ACHN (cell line): Measurements from ENCODE around the gene FRMD3.

ENCODE experiments used
- DNase-seq: peaks from one replicate; pipeline ENCODE4 v3.0.0-alpha.2; 2015
- in situ Hi-C: cut with HindIII; loops from 2 replicates; pipeline ENCODE4 v1.10.0; 2017; ENCODE audit warnings: low sequenced_read_pairs, low pct_ligation_motif_present, low pct_unique_long_range_greater_than_20kb

The FRMD3 gene

GRCh38 chr9:83483223-83483622, 55.0 kb downstream of the FRMD3 start:
- no peak for DNase-seq
- in situ Hi-C loops, result no loop called here

DNA sequence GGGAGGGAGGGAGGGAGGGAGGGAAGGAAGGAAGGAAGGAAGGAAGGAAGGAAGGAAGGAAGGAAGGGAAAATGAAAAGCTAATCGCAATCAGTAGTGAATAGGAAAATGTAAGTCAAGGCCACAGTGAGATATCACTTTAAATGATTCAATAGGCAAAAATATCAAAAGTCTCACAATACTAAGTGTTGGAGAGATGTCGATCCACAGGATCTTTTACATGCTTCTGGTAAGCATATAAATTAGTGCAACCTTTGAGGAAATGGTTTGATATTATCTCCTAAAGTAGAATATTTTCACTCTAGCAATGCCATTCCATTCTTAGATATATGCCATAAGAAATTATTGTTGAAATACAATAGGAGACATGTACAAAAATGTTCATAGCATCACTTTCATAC, 58.4 kb downstream of the FRMD3 start:
- in situ Hi-C loops, result no loop called here

DNA sequence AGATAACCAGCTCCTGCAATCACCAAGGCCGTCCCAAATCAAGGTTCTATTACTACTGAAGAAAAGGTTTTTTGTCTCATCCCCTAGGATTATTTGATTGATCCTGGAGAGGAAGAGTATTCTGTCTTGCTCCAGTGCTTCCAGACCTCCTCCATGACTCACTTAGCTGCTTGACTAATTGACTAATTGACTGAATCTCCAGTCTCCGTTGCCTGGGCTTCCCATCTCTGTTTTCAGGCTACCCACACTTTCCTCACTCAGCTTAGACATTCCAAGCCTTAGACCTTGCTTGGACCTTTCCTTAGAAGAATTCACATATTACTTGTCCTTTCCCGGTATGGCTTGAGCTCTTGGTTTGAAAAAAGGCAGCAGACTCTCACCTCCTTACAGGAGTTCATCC, 60.6 kb downstream of the FRMD3 start:
- in situ Hi-C loops, result no loop called here
- no peak for DNase-seq

More for the DNA sequence above, 58.4 kb downstream of the FRMD3 start:
- DNase-seq, result no peak

DNA sequence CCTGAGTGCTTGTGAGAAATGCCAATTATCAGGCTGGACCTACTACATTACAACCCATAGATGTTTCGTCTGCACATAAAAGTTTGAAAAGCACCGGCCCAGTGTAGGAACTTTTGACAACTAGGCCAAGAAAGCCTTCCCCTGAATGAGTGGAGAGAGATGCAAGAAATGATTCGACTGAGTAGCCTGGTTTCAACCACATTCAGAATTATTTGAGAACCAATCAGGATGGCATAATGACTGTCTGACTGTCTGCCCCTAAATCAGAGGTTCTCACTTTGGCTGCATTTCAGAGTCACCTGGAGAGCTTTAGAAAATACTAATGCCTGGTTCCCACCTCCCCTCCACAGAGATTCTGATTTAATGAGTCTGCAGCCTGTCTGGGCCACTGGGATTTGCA, 61.1 kb downstream of the FRMD3 start:
- no peak for DNase-seq
- in situ Hi-C loops, result no loop called here

DNA sequence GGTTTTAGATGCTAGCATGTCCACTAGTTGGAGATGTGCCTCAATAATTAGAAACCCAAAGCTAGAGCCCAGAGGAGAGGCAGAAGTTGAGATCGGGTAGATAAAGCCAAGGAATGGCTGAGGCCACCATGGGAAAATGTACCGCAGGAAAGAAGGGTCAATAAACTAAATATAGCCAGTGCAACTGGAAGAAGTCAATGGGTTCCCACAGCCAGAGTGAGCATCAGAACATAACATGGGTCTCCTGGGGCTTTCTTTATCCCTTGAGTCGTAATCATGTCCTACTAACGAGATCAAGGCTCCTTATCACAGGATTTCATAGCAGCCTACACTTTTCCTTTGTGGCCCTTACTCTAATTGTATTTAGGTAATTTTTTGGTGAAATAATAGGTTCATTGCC, 61.7 kb downstream of the FRMD3 start:
- in situ Hi-C loops, result no loop called here
- DNase-seq, result no peak

DNA sequence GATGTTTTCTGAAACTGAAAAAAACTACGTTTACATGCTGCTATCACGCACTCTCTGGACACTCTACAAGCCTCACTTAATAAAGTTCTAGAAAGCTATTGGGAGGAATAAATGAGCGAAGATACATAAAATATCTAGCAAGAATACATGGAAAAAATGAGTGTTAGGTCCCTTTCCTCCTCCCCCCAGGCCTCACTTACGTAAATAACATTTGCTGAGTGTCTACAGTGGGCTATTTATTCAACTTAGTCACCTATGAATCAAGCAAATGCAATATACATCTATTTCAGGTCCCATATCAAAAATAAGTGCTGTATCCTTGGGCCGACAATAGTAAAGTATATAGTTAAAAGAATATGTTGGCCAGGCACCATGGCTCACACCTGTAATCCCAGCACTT, 62.5 kb downstream of the FRMD3 start:
- DNase-seq, result no peak
- in situ Hi-C loops, result no loop called here

DNA sequence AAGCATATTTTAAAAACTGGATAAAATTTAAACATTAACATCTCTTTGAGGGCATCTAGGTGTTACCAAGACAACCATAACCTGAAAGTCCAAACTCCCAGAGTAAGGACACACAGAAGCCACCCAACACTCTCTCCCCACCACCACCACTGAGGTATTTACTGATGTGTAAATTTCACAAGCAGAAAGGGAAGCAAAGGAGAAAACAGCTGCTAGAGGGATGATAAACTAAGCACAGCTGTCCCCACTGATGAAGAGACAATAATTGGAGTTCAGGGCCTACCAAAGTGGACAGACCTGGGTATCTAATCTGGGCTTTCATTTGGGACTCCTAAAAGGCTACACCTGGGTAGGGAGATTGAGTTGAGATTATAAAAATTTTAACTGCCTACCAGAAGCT, 63.6 kb downstream of the FRMD3 start:
- in situ Hi-C loops, result no loop called here

DNA sequence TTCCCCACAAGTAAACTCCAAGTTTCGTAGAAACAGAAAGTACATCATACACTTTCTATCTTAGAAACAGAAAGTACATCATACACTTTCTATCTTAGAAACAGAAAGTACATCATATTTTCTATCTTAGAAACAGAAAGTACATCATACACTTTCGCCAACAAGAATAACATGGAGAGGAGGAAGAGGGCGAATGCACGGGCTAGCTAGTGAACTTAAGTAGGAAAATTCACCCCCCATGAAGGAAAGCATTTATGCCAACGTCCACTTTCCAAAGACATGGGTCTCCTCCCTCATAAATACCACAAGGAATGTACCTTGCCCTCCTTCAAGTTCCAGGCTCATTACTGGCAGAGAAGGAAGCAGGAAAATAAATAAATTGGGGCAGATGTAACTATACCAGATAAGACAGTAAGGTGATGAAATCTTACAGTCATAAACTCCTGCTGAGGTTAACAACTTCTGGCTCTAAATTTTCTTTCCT, 64.7 kb downstream of the FRMD3 start:
- DNase-seq, result no peak
- in situ Hi-C loops, result no loop called here

More for the DNA sequence above, 63.6 kb downstream of the FRMD3 start:
- no peak for DNase-seq

- in situ Hi-C loops, result no loop called here
- DNase-seq, result no peak
These were observed 65.4 kb downstream of the FRMD3 start for GRCh38 chr9:83472764-83473163.

- DNase-seq, result no peak
- in situ Hi-C loops, result no loop called here
These were observed 66.0 kb downstream of the FRMD3 start for GRCh38 chr9:83472221-83472665.

DNA sequence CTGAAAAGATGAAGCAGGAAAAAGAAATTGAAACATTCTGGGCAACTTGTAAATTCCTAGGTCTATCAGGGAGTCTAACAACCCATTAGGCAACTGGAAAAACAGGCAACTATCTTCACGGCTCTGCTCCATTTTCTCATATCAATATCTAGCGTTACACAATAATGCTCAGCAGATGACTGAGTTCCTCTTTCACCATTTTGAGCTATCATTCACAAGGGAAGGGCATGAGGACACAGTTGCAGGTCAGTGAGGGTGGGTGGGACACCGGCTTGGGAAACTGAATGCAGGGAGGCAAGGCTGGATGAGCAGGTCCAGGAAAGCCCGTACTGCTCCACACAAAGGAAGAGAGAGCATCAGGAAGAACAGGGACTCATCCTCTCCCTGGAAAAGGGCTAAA, 67.0 kb downstream of the FRMD3 start:
- DNase-seq, result no peak
- in situ Hi-C loops, result no loop called here

DNA sequence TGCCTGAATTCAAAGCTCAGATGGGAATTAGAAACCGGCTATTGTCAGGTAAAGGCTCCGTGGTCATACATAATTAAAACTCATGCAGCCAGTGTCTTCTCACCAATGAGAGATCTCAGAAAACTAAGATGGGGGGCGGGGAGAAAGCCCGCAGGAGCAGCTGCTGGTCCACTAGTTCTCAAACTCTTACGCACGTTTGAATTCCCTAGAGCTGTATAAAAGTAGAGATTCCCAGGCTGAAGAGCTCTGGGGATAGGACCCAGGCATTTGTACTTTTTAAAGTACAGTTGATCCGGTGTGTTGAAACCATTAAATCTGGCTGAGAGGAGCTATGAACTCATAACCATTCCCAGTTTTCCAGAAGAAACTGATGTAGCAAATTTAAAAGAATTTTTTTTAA, 68.5 kb downstream of the FRMD3 start:
- in situ Hi-C loops, result no loop called here
- DNase-seq, result no peak

GRCh38 chr9:83468821-83469220, 69.4 kb downstream of the FRMD3 start:
- no peak for DNase-seq
- in situ Hi-C loops, result no loop called here

GRCh38 chr9:83466877-83467276, 71.3 kb downstream of the FRMD3 start:
- in situ Hi-C loops, result no loop called here

DNA sequence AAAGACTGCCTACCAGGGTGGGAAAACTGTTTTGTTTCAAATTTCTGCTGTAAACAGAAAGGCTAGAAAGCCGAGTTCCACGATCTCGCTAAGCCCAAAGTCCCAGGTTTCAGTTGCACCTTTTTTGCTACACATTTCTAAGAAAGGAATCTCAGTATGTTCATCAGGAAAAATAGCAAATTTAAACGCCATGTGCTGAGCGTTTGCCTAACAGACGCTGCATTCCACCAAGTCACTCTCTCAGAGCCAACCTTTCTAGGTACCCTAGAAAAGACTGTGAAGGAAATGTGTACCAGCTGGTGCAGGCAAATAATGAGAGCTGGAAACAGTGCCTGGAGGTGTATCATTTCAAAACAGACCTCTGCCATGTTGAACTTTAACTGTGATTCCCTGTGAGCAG, 71.8 kb downstream of the FRMD3 start:
- no peak for DNase-seq
- in situ Hi-C loops, result no loop called here

More at GRCh38 chr9:83466877-83467276, 71.3 kb downstream of the FRMD3 start:
- no peak for DNase-seq

DNA sequence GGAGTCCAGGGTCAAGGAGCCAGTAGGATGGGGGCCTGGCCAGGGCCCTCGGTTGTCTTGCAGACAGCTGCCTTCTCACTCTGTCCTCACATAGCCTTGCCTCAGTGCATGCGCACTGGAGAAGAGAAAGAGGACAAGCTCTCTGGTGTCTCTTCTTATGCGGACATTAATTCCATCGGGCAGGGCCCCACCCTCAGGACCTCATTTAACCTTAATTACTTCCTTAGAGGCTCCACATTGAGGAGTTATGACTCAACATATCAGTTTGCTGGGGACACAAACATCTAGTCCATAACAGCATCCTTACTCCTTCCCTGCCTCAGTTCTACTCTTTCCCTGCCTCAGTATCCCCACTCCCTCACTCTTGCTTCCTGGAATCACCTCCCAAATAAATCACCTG, 78.4 kb downstream of the FRMD3 start:
- no peak for DNase-seq
- in situ Hi-C loops, result no loop called here

DNA sequence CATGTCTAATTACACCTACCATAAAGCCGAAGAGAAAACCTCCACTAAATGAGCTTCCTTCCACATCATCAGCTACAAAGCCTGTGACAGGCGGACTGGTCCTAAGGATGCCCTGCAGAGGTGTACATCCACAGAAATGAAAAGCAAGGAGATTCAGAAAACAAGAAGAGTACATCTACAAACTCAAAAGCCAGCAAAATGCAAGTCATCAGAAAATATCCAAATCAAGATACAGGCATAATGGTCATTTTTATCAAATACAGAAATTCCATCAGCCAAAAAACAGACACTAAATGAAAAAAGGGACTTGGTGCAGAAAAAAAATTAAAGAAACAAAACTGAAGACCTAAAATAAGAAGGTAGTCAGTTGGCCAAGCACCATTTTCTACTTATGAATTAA, 79.7 kb downstream of the FRMD3 start:
- no peak for DNase-seq
- in situ Hi-C loops, result no loop called here

DNA sequence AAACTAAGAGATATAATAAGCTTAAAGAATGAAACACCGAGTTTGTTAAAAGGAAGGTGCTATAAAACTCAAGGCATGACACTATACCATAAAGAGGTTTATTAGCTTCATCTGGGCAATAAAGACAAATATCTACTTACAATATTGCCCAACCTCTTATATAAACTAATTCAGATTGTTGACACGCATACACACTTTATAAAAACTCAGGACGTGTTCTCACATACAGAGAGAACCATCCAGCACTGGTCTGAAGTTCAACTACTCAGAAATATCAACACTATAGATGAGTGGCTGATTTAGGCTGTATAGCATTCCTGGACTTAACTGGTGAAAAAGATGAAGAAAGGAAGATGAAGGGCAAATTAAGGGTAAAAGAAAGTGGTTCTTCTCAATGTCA, 81.2 kb downstream of the FRMD3 start:
- DNase-seq, result no peak
- in situ Hi-C loops, result no loop called here

GRCh38 chr9:83456226-83456625, 82.0 kb downstream of the FRMD3 start:
- no peak for DNase-seq
- in situ Hi-C loops, result no loop called here

GRCh38 chr9:83454076-83454475, 84.1 kb downstream of the FRMD3 start:
- DNase-seq, result no peak
- in situ Hi-C loops, result no loop called here

DNA sequence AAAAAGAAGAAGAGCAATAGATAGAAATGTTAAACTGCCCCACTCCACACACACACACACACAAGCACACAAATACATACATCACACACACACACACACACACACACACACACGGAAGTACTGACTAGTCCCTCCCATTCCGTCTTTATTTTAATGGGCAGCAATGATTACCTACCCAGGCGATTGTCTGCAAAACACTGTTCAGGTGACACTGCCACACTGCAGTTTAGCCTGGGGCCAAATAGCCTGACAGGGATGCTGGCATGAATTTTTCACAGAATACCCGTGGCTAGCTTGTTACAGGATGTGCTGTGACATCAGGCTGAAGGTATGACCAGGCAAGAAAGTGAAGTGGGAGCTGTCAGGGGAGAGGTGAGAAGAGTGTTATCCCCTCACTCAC, 86.9 kb downstream of the FRMD3 start:
- in situ Hi-C loops, result no loop called here
- DNase-seq, result no peak
